Measurements from ENCODE around the gene TMED7. TPM values are rescaled to one million over a fixed set of nuclear protein-coding genes. Genes with fewer than 3 reads are reported as not detected.
A peak's percentile ranks its signal among the peaks of the same experiment; 100 is the strongest.

The TMED7 gene
- total RNA-seq, 1 donor from 2014 or later: 77.2 TPM

- no peak overlapping the region for H3K4me3 Mint-ChIP-seq
- TF ChIP-seq, protein P1, sequence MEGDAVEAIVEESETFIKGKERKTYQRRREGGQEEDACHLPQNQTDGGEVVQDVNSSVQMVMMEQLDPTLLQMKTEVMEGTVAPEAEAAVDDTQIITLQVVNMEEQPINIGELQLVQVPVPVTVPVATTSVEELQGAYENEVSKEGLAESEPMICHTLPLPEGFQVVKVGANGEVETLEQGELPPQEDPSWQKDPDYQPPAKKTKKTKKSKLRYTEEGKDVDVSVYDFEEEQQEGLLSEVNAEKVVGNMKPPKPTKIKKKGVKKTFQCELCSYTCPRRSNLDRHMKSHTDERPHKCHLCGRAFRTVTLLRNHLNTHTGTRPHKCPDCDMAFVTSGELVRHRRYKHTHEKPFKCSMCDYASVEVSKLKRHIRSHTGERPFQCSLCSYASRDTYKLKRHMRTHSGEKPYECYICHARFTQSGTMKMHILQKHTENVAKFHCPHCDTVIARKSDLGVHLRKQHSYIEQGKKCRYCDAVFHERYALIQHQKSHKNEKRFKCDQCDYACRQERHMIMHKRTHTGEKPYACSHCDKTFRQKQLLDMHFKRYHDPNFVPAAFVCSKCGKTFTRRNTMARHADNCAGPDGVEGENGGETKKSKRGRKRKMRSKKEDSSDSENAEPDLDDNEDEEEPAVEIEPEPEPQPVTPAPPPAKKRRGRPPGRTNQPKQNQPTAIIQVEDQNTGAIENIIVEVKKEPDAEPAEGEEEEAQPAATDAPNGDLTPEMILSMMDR (conservative IDR thresholded peaks at IDR 0.05): no peak
- no peaks in the 10 kb centered on the region for H3K36me3 Mint-ChIP-seq
- H3K27me3 Mint-ChIP-seq: no peaks in the 10 kb centered on the region
- no peak overlapping the region for H3K27ac Mint-ChIP-seq
- DNase-seq (ENCODE audit: extremely low spot score, unreplicated experiment): no peak
- no peaks in the 10 kb centered on the region for H3K4me1 Mint-ChIP-seq (ENCODE audit: unreplicated experiment)
- no peaks in the 10 kb centered on the region for H3K9me3 Mint-ChIP-seq
Observed at GRCh38 chr5:115589043-115589442, 36.8 kb downstream of the TMED7 start.

DNA sequence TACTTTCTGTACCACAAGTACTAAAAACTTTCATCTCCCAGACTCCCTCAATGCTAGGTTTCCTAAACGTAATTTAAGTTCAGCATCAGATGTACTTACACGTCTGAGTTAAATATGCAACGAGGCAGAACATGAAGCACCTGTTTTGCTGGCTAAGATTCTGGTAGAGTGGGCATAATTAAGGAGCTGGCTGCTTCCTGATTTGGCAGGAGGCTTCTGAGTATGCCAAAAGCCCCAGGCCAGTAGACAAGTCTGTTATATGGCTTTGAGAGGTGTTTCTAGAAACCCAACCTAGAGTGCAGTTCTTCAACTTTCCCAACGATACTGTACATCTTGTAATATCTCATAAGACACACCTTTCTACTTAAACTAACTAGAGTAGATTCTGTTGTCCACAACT, 37.2 kb downstream of the TMED7 start:
- H3K4me3 Mint-ChIP-seq: no peak overlapping the region

GRCh38 chr5:115586525-115587146, 39.2 kb downstream of the TMED7 start:
- TF ChIP-seq, protein P1 (conservative IDR thresholded peaks at IDR 0.05): peak; percentile 85
- H3K27ac Mint-ChIP-seq: no peak overlapping the region
- no peaks in the 10 kb centered on the region for H3K9me3 Mint-ChIP-seq
- DNase-seq (ENCODE audit: extremely low spot score, unreplicated experiment): no peak
- no peaks in the 10 kb centered on the region for H3K4me1 Mint-ChIP-seq (ENCODE audit: unreplicated experiment)
- no peaks in the 10 kb centered on the region for H3K27me3 Mint-ChIP-seq
- H3K4me3 Mint-ChIP-seq: no peak overlapping the region
- H3K36me3 Mint-ChIP-seq: no peaks in the 10 kb centered on the region

More for the DNA sequence above, 37.2 kb downstream of the TMED7 start:
- TF ChIP-seq, protein P1 (conservative IDR thresholded peaks at IDR 0.05): no peak
- Mint-ChIP-seq H3K9me3 (no peaks in the 10 kb centered on the region), H3K36me3 (no peaks in the 10 kb centered on the region), H3K4me1 (ENCODE audit: unreplicated experiment) (no peaks in the 10 kb centered on the region), H3K27ac (no peak overlapping the region), H3K27me3 (no peaks in the 10 kb centered on the region)
- DNase-seq (ENCODE audit: extremely low spot score, unreplicated experiment): no peak

- no peaks in the 10 kb centered on the region for H3K4me1 Mint-ChIP-seq (ENCODE audit: unreplicated experiment)
- DNase-seq (ENCODE audit: extremely low spot score, unreplicated experiment): no peak
- H3K4me3 Mint-ChIP-seq: no peak overlapping the region
- H3K36me3 Mint-ChIP-seq: no peaks in the 10 kb centered on the region
- no peaks in the 10 kb centered on the region for H3K27me3 Mint-ChIP-seq
- H3K27ac Mint-ChIP-seq: no peak overlapping the region
- H3K9me3 Mint-ChIP-seq: no peaks in the 10 kb centered on the region
- TF ChIP-seq, protein P1 (conservative IDR thresholded peaks at IDR 0.05): no peak
Observed at GRCh38 chr5:115585265-115585664, 40.6 kb downstream of the TMED7 start.

GRCh38 chr5:115584501-115584900, 41.3 kb downstream of the TMED7 start:
- TF ChIP-seq, protein P1 (conservative IDR thresholded peaks at IDR 0.05): no peak
- no peaks in the 10 kb centered on the region for H3K27me3 Mint-ChIP-seq
- no peaks in the 10 kb centered on the region for H3K9me3 Mint-ChIP-seq
- H3K36me3 Mint-ChIP-seq: no peaks in the 10 kb centered on the region
- DNase-seq (ENCODE audit: extremely low spot score, unreplicated experiment): no peak
- no peaks in the 10 kb centered on the region for H3K4me1 Mint-ChIP-seq (ENCODE audit: unreplicated experiment)
- H3K4me3 Mint-ChIP-seq: no peak overlapping the region
- no peak overlapping the region for H3K27ac Mint-ChIP-seq
